Endothelial cell (in vitro differentiated cells): ENCODE data around the gene UBR1. TPM values are rescaled to one million over a fixed set of nuclear protein-coding genes. Genes with fewer than 3 reads are reported as not detected.

Source experiments
- DNase-seq: peaks from one replicate; pipeline ENCODE4 v3.0.0; 2021; ENCODE audit warnings: low spot score
- H3K27ac Mint-ChIP-seq: one replicate; pipeline ENCODE4 v1.8.0; 2021; ENCODE audit warnings: mixed read lengths, inconsistent platforms; ENCODE audit not compliant: unreplicated experiment
- H3K27me3 Mint-ChIP-seq: one replicate; pipeline ENCODE4 v1.8.0; 2021; ENCODE audit warnings: mild to moderate bottlenecking, moderate library complexity, mixed read lengths, inconsistent platforms; ENCODE audit not compliant: unreplicated experiment
- H3K36me3 Mint-ChIP-seq: one replicate; pipeline ENCODE4 v1.8.0; 2021; ENCODE audit warnings: mild to moderate bottlenecking, low read depth, mixed read lengths, inconsistent platforms; ENCODE audit not compliant: unreplicated experiment
- H3K4me1 Mint-ChIP-seq: one replicate; pipeline ENCODE4 v1.8.0; 2021; ENCODE audit warnings: mild to moderate bottlenecking, mixed read lengths, inconsistent platforms; ENCODE audit not compliant: unreplicated experiment
- H3K4me3 Mint-ChIP-seq: one replicate; pipeline ENCODE4 v1.8.0; 2021; ENCODE audit warnings: mild to moderate bottlenecking, mixed read lengths, inconsistent platforms; ENCODE audit not compliant: unreplicated experiment
- H3K9me3 Mint-ChIP-seq: one replicate; pipeline ENCODE4 v1.8.0; 2021; ENCODE audit warnings: mixed read lengths, inconsistent platforms; ENCODE audit not compliant: unreplicated experiment
- CTCF ChIP-seq: fragments of 200-600 bp; sonication (generic); IDR thresholded peaks from one replicate; pipeline ENCODE4 v1.5.0; 2021; ENCODE audit warnings: antibody characterized with exemption; ENCODE audit not compliant: unreplicated experiment
- total RNA-seq: library from RNA; stranded (reverse); fragmentation: NEBNext Ultra II Directional; extraction: Animal tissue kit (Norgen Biotek cat#: 25700); gene quantifications from one replicate; pipeline ENCODE4 v1.2.1, GENCODE V29; 2021; ENCODE audit not compliant: unreplicated experiment

Gene UBR1
- total RNA-seq, 1 donor from 2014 or later: 20.8 TPM

- no peak for TF ChIP-seq CTCF
- Mint-ChIP-seq H3K4me1 (peaks cover 15% of the 10 kb centered on the region), H3K9me3 (no peaks in the 10 kb centered on the region), H3K36me3 (peaks cover 12% of the 10 kb centered on the region), H3K27ac (peak overlapping the region; percentile 55), H3K4me3 (no peak overlapping the region), H3K27me3 (no peaks in the 10 kb centered on the region)
- DNase-seq: no peak
Measured at GRCh38 chr15:43102187-43102586, 3.7 kb downstream of the UBR1 start.

GRCh38 chr15:43100971-43101370, 4.9 kb downstream of the UBR1 start:
- Mint-ChIP-seq H3K27me3 (no peaks in the 10 kb centered on the region), H3K9me3 (no peaks in the 10 kb centered on the region), H3K4me3 (no peak overlapping the region), H3K36me3 (peaks cover 12% of the 10 kb centered on the region), H3K4me1 (peaks cover 15% of the 10 kb centered on the region), H3K27ac (peak overlapping the region; percentile 3)
- no peak for DNase-seq
- TF ChIP-seq CTCF: no peak

GRCh38 chr15:43099105-43099845, 6.6 kb downstream of the UBR1 start:
- no peaks in the 10 kb centered on the region for H3K9me3 Mint-ChIP-seq
- H3K36me3 Mint-ChIP-seq: peaks cover 12% of the 10 kb centered on the region
- no peaks in the 10 kb centered on the region for H3K27me3 Mint-ChIP-seq
- no peak for DNase-seq
- TF ChIP-seq CTCF: no peak
- H3K4me1 Mint-ChIP-seq: peaks cover 8% of the 10 kb centered on the region
- H3K27ac Mint-ChIP-seq: no peak overlapping the region
- H3K4me3 Mint-ChIP-seq: no peak overlapping the region

GRCh38 chr15:43096411-43096810, 9.4 kb downstream of the UBR1 start:
- H3K36me3 Mint-ChIP-seq: peaks cover 4% of the 10 kb centered on the region
- H3K4me1 Mint-ChIP-seq: peaks cover 7% of the 10 kb centered on the region
- no peak for DNase-seq
- H3K4me3 Mint-ChIP-seq: no peak overlapping the region
- no peaks in the 10 kb centered on the region for H3K9me3 Mint-ChIP-seq
- TF ChIP-seq CTCF: no peak
- no peaks in the 10 kb centered on the region for H3K27me3 Mint-ChIP-seq
- no peak overlapping the region for H3K27ac Mint-ChIP-seq

GRCh38 chr15:43095708-43096347, 10.0 kb downstream of the UBR1 start:
- H3K4me3 Mint-ChIP-seq: no peak overlapping the region
- H3K4me1 Mint-ChIP-seq: peaks cover 2% of the 10 kb centered on the region
- DNase-seq: no peak
- H3K27ac Mint-ChIP-seq: no peak overlapping the region
- H3K36me3 Mint-ChIP-seq: peaks cover 4% of the 10 kb centered on the region
- H3K27me3 Mint-ChIP-seq: no peaks in the 10 kb centered on the region
- H3K9me3 Mint-ChIP-seq: no peaks in the 10 kb centered on the region
- TF ChIP-seq CTCF: no peak
